CD14-positive monocyte (primary cell): ENCODE results near the gene CRISPLD2. TPM values are rescaled to one million over a fixed set of nuclear protein-coding genes. Genes with fewer than 3 reads are reported as not detected.

Source experiments
- DNase-seq, 3 donors: peaks; one replicate each; pipeline ENCODE4 v3.0.0-alpha.2; 2011 to 2022
- H2AFZ ChIP-seq: 2 replicates; pipeline ENCODE4 v1.6.0; 2012; ENCODE audit warnings: mild to moderate bottlenecking, low read depth, low read length, inconsistent platforms; ENCODE audit not compliant: insufficient read depth, poor library complexity, severe bottlenecking
- H3K27ac ChIP-seq, 2 donors: 1 replicate in 1 of 2; 2 replicates in 1 of 2; pipeline ENCODE4 v1.5.1; 2012 to 2013; ENCODE audit warnings: low read length in 2 of 2, control low read depth in 1 of 2, inconsistent platforms in 1 of 2, low read depth in 1 of 2, mild to moderate bottlenecking in 1 of 2
- H3K27me3 ChIP-seq, 2 donors: one replicate each; pipeline versions ENCODE4 v1.6.0 to v1.6.1; 2011 to 2013; ENCODE audit warnings: low read length in 2 of 2; ENCODE audit not compliant: control insufficient read depth in 2 of 2, insufficient read depth in 2 of 2
- H3K36me3 ChIP-seq, 2 donors: replicated peaks in 1 of 2; 1 replicate in 1 of 2; 2 replicates in 1 of 2; pipeline versions ENCODE4 v1.5.1 to v1.6.1; 2012 to 2013; ENCODE audit warnings: low read length in 2 of 2, control low read depth in 1 of 2, inconsistent platforms in 1 of 2, mild to moderate bottlenecking in 1 of 2; ENCODE audit not compliant: insufficient read depth in 2 of 2, control insufficient read depth in 1 of 2
- H3K4me1 ChIP-seq, 2 donors: 1 replicate in 1 of 2; 2 replicates in 1 of 2; pipeline versions ENCODE4 v1.5.1 to v1.6.1; 2012 to 2013; ENCODE audit warnings: low read length in 2 of 2, control low read depth in 1 of 2, inconsistent platforms in 1 of 2, mild to moderate bottlenecking in 1 of 2, moderate library complexity in 1 of 2; ENCODE audit not compliant: insufficient read depth in 2 of 2, control insufficient read depth in 1 of 2
- H3K4me2 ChIP-seq: replicated peaks from 2 replicates; pipeline ENCODE3; 2012; ENCODE audit warnings: low read length, moderate library complexity, mild to moderate bottlenecking; ENCODE audit not compliant: poor library complexity, severe bottlenecking; ENCODE audit errors: extremely low read depth
- H3K4me3 ChIP-seq, 3 experiments: fragments of 200-600 bp in 1 of 3; sonication (generic) in 1 of 3; replicated peaks in 1 of 3; 1 replicate in 2 of 3; 2 replicates in 1 of 3; pipeline ENCODE4 v1.5.1; 2011 to 2013; ENCODE audit warnings: low read length in 3 of 3, mild to moderate bottlenecking in 3 of 3, control low read depth in 2 of 3, low read depth in 2 of 3, inconsistent platforms in 1 of 3, moderate library complexity in 1 of 3
- H3K79me2 ChIP-seq: 2 replicates; pipeline ENCODE4 v1.6.0; 2012; ENCODE audit warnings: mild to moderate bottlenecking, control low read depth, inconsistent platforms, low read length, moderate library complexity; ENCODE audit not compliant: insufficient read depth
- H3K9ac ChIP-seq: 2 replicates; pipeline ENCODE4 v1.6.0; 2017; ENCODE audit warnings: low read length, mild to moderate bottlenecking; ENCODE audit not compliant: insufficient read depth, poor library complexity, severe bottlenecking
- H3K9me3 ChIP-seq, 2 donors: replicated peaks in 1 of 2; 1 replicate in 1 of 2; 2 replicates in 1 of 2; pipeline versions ENCODE4 v1.5.1 to v1.6.1; 2012 to 2013; ENCODE audit warnings: low read length in 2 of 2, control low read depth in 1 of 2; ENCODE audit not compliant: control insufficient read depth in 1 of 2, insufficient read depth in 1 of 2
- H4K20me1 ChIP-seq: 2 replicates; pipeline ENCODE4 v1.6.0; 2012; ENCODE audit warnings: mild to moderate bottlenecking, low read length, control low read depth, moderate library complexity; ENCODE audit not compliant: insufficient read depth
- H3K27ac Mint-ChIP-seq, 7 donors: one replicate each; pipeline ENCODE4 v1.8.0; 2020; ENCODE audit warnings: mild to moderate bottlenecking in 7 of 7, mixed read lengths in 7 of 7, moderate library complexity in 6 of 7, inconsistent platforms in 2 of 7
- H3K27me3 Mint-ChIP-seq, 3 donors: one replicate each; pipeline ENCODE4 v1.8.0; 2021 to 2022; ENCODE audit warnings: low read depth in 3 of 3, mild to moderate bottlenecking in 3 of 3, mixed read lengths in 3 of 3, moderate library complexity in 3 of 3, inconsistent platforms in 1 of 3
- H3K36me3 Mint-ChIP-seq, 2 donors: one replicate each; pipeline ENCODE4 v1.8.0; 2020; ENCODE audit warnings: mixed read lengths in 2 of 2, inconsistent platforms in 1 of 2, mild to moderate bottlenecking in 1 of 2
- H3K4me1 Mint-ChIP-seq: one replicate; pipeline ENCODE4 v1.8.0; 2020; ENCODE audit warnings: mild to moderate bottlenecking, mixed read lengths
- H3K4me3 Mint-ChIP-seq, 2 donors: one replicate each; pipeline ENCODE4 v1.8.0; 2020; ENCODE audit warnings: mild to moderate bottlenecking in 2 of 2, mixed read lengths in 2 of 2, moderate library complexity in 1 of 2
- H3K9me3 Mint-ChIP-seq, 7 donors: one replicate each; pipeline ENCODE4 v1.8.0; 2020 to 2022; ENCODE audit warnings: mixed read lengths in 7 of 7, mild to moderate bottlenecking in 6 of 7, moderate library complexity in 6 of 7, inconsistent platforms in 2 of 7
- CTCF ChIP-seq: fragments of 200-600 bp; IDR thresholded peaks from one replicate; pipeline ENCODE4 v1.8.0; 2022; ENCODE audit warnings: antibody characterized with exemption, mild to moderate bottlenecking
- WGBS: methylation state at CpG from one replicate; pipeline ENCODE4 v1.1.5; 2013; ENCODE audit warnings: missing lambda C conversion rate; ENCODE audit not compliant: insufficient coverage; 5-methylcytosine and 5-hydroxymethylcytosine counted together
- intact Hi-C, 2 donors: fragments of 100-400 bp; cut with micrococcal nuclease; formaldehyde crosslinking; loops; one replicate each; pipeline versions ENCODE4 v1.15.0 to v1.15.1; 2023
- polyA plus RNA-seq, 3 donors: library from polyadenylated mRNA; depleted of rRNA in 1 of 3; unstranded in 2 of 3; stranded (reverse) in 1 of 3; fragments of 300-500 nt in 2 of 3; fragments of >200 nt in 1 of 3; fragmentation: Illumina TruSeq in 2 of 3; gene quantifications; 1 replicate in 2 of 3; 2 replicates in 1 of 3; pipeline ENCODE4 v1.2.3, GENCODE V29; 2012 to 2021

CRISPLD2 gene
- polyA plus RNA-seq, 3 donors, result 40.7 to 90.4 (median 69.0) TPM

- Histone ChIP-seq H3K79me2 (peaks cover 8% of the 10 kb centered on the region), H3K36me3 (peaks cover 63 to 86% of the 10 kb centered on the region in 2 donors), H3K9me3 (no peaks in the 10 kb centered on the region), H3K27me3 (no peaks in the 10 kb centered on the region), H3K27ac (peak overlapping the region in 1 of 2 donors; percentile 48), H2AFZ (no peak overlapping the region), H3K4me3 (no peak overlapping the region), H4K20me1 (no peaks in the 10 kb centered on the region), H3K4me1 (peaks cover 24 to 26% of the 10 kb centered on the region in 2 donors), H3K9ac (no peak overlapping the region), H3K4me2 (no peak overlapping the region)
- Mint-ChIP-seq H3K36me3 (peaks cover 79 to 90% of the 10 kb centered on the region in 2 donors), H3K27ac (peak overlapping the region in 4 of 7 donors; percentile 78 to 98 (median 83)), H3K27me3 (peaks cover 0 to 2% (median 0%) of the 10 kb centered on the region in 3 donors), H3K4me1 (peaks cover 25% of the 10 kb centered on the region), H3K9me3 (peaks cover 0 to 6% (median 4%) of the 10 kb centered on the region in 7 donors), H3K4me3 (no peak overlapping the region)
- no peak for DNase-seq
- no peak for TF ChIP-seq CTCF
- WGBS, result 98% methylated on average over 5 of the region's 5 CpGs
- intact Hi-C loops, result loop anchor here in 1 of 2 donors (5.0 kb wide), 1 partner anchor 45 kb away; no protein-coding TSS in a partner anchor
Measured at GRCh38 chr16:84777435-84777834, 42.4 kb upstream of the CRISPLD2 start.

- Histone ChIP-seq H3K27ac (no peak overlapping the region), H3K9me3 (no peaks in the 10 kb centered on the region), H2AFZ (no peak overlapping the region), H3K9ac (no peak overlapping the region), H3K36me3 (peaks cover 50 to 74% of the 10 kb centered on the region in 2 donors), H3K4me3 (no peak overlapping the region), H4K20me1 (no peaks in the 10 kb centered on the region), H3K79me2 (peaks cover 8% of the 10 kb centered on the region), H3K4me2 (no peak overlapping the region), H3K4me1 (peaks cover 24 to 26% of the 10 kb centered on the region in 2 donors), H3K27me3 (no peaks in the 10 kb centered on the region)
- WGBS, result over 99% methylated on average over 15 of the region's 18 CpGs
- intact Hi-C loops, result loop anchor here in 1 of 2 donors (5.0 kb wide), 1 partner anchor 44 kb away; no protein-coding TSS in a partner anchor
- H3K4me1 Mint-ChIP-seq, result peaks cover 25% of the 10 kb centered on the region
- H3K27me3 Mint-ChIP-seq, result peaks cover 0 to 2% (median 0%) of the 10 kb centered on the region in 3 donors
- DNase-seq, result no peak
- no peak for TF ChIP-seq CTCF
- peak overlapping the region in 2 of 7 donors; percentile 43 to 60 for H3K27ac Mint-ChIP-seq
- H3K9me3 Mint-ChIP-seq, result peaks cover 0 to 6% (median 4%) of the 10 kb centered on the region in 7 donors
- peaks cover 68 to 80% of the 10 kb centered on the region in 2 donors for H3K36me3 Mint-ChIP-seq
- no peak overlapping the region for H3K4me3 Mint-ChIP-seq
Measured at GRCh38 chr16:84778720-84779119, 41.1 kb upstream of the CRISPLD2 start.
